Right lung (tissue), 5 donors: Measurements from ENCODE around the gene CACNA1E. TPM values are rescaled to one million over a fixed set of nuclear protein-coding genes. Genes with fewer than 3 reads are reported as not detected.

Source experiments
- DNase-seq, 2 donors: peaks; one replicate each; pipeline ENCODE4 v3.0.0-alpha.2; 2013
- polyA plus RNA-seq, 5 donors: library from polyadenylated mRNA; unstranded; fragments of 120-200 nt; gene quantifications; one replicate each; pipeline versions ENCODE4 v1.2.1 to v1.2.3, GENCODE V29; 2013; ENCODE audit warnings: inconsistent platforms in 1 of 5, low replicate concordance in 1 of 5; ENCODE audit not compliant: insufficient read length in 5 of 5, insufficient read depth in 1 of 5

Gene CACNA1E
- polyA plus RNA-seq, 5 donors = 0.05 to 0.16 (median 0.08) TPM

- DNase-seq = no peak
These were observed 285.1 kb downstream of the CACNA1E start for GRCh38 chr1:181768211-181768929.

GRCh38 chr1:181768930-181769280 is 285.6 kb downstream of the CACNA1E start:
- DNase-seq = no peak

- no peak for DNase-seq
These were observed 286.5 kb downstream of the CACNA1E start for GRCh38 chr1:181769846-181770245.

GRCh38 chr1:181772714-181773113 is 289.4 kb downstream of the CACNA1E start:
- no peak for DNase-seq

GRCh38 chr1:181776044-181776443 is 292.7 kb downstream of the CACNA1E start:
- no peak for DNase-seq

- no peak for DNase-seq
These were observed 294.0 kb downstream of the CACNA1E start for GRCh38 chr1:181777286-181777685.

- DNase-seq = no peak
These were observed 294.5 kb downstream of the CACNA1E start for GRCh38 chr1:181777812-181778211.

- no peak for DNase-seq
These were observed 295.4 kb downstream of the CACNA1E start for GRCh38 chr1:181778640-181779260.

- no peak for DNase-seq
These were observed 296.0 kb downstream of the CACNA1E start for GRCh38 chr1:181779343-181779742.

- no peak for DNase-seq
These were observed 299.9 kb downstream of the CACNA1E start for GRCh38 chr1:181783208-181783607.

- DNase-seq = no peak
These were observed 300.8 kb downstream of the CACNA1E start for GRCh38 chr1:181784039-181784683.

GRCh38 chr1:181789395-181789794 is 306.1 kb downstream of the CACNA1E start:
- DNase-seq = no peak

GRCh38 chr1:181791721-181792120 is 308.4 kb downstream of the CACNA1E start:
- no peak for DNase-seq

- DNase-seq = no peak
These were observed 310.5 kb downstream of the CACNA1E start for GRCh38 chr1:181793831-181794230.

- DNase-seq = no peak
These were observed 311.0 kb downstream of the CACNA1E start for GRCh38 chr1:181794332-181794731.

- no peak for DNase-seq
These were observed 315.0 kb downstream of the CACNA1E start for GRCh38 chr1:181798191-181798926.

GRCh38 chr1:181801617-181802016 is 318.3 kb downstream of the CACNA1E start:
- DNase-seq = no peak

GRCh38 chr1:181802466-181802865 is 319.1 kb downstream of the CACNA1E start:
- DNase-seq = no peak

GRCh38 chr1:181803421-181803820 is 320.1 kb downstream of the CACNA1E start:
- DNase-seq = no peak

GRCh38 chr1:181804989-181805388 is 321.7 kb downstream of the CACNA1E start:
- no peak for DNase-seq

GRCh38 chr1:181806746-181807145 is 323.4 kb downstream of the CACNA1E start:
- DNase-seq = no peak

- DNase-seq = no peak
These were observed 323.9 kb downstream of the CACNA1E start for GRCh38 chr1:181807251-181807650.
